IMR-90 (cell line): Measurements from ENCODE around the gene NBEA. TPM values are rescaled to one million over a fixed set of nuclear protein-coding genes. Genes with fewer than 3 reads are reported as not detected.

Experiments used
- ATAC-seq: fragments of 200-7000 bp; cut with Tn5 transposase; 2 replicates; pipeline ENCODE4 v1.9.1; 2020; ENCODE audit warnings: low read depth, mild to moderate bottlenecking, moderate library complexity
- BruUV-seq: library from RNA; stranded (reverse); fragments of 400-500 nt; replicated peaks from 2 replicates; lab custom pipeline; 2021; lab: Mats Ljungman, UMichigan
- CTCF ChIA-PET: fragments of 300-600 bp; formaldehyde crosslinking; extraction: SDS; loops from one replicate; lab custom pipeline; 2021; ENCODE audit warnings: antibody characterized with exemption; lab: Yijun Ruan, JAX
- POLR2A ChIA-PET: fragments of 300-600 bp; sonication (Branson Sonifier 250); formaldehyde crosslinking; loops from one replicate; lab custom pipeline; 2022; ENCODE audit warnings: antibody characterized with exemption; ENCODE audit not compliant: unreplicated experiment; lab: Charles Lee
- DNase-seq: peaks from one replicate; pipeline ENCODE4 v3.0.0; 2013
- H2AFZ ChIP-seq: replicated peaks from 2 replicates; pipeline ENCODE3; 2013; ENCODE audit warnings: low read length, mild to moderate bottlenecking; ENCODE audit not compliant: poor library complexity
- H2AK5ac ChIP-seq: 2 replicates; pipeline ENCODE4 v1.6.1; 2013; ENCODE audit warnings: low read depth, low read length, inconsistent platforms
- H2AK9ac ChIP-seq: replicated peaks from 2 replicates; pipeline ENCODE3; 2013; ENCODE audit warnings: mild to moderate bottlenecking, low read depth, low read length, moderate library complexity; ENCODE audit not compliant: poor library complexity
- H2BK120ac ChIP-seq: 2 replicates; pipeline ENCODE4 v1.6.1; 2013; ENCODE audit warnings: low read depth, low read length, inconsistent platforms
- H2BK15ac ChIP-seq: 3 replicates; pipeline ENCODE4 v1.6.1; 2013; ENCODE audit warnings: low read depth, low read length, inconsistent platforms
- H2BK20ac ChIP-seq: 2 replicates; pipeline ENCODE4 v1.6.1; 2013; ENCODE audit warnings: low read depth, mild to moderate bottlenecking, inconsistent platforms, low read length, moderate library complexity
- H2BK5ac ChIP-seq: 2 replicates; pipeline ENCODE4 v1.6.1; 2013; ENCODE audit warnings: mild to moderate bottlenecking, low read depth, low read length, inconsistent platforms; ENCODE audit not compliant: poor library complexity, severe bottlenecking
- H3K14ac ChIP-seq: replicated peaks from 2 replicates; pipeline ENCODE4 v1.6.1; 2013; ENCODE audit warnings: low read depth, low read length, inconsistent platforms
- H3K18ac ChIP-seq: 2 replicates; pipeline ENCODE4 v1.6.1; 2013; ENCODE audit warnings: low read depth, low read length, control low read depth
- H3K23ac ChIP-seq: 2 replicates; pipeline ENCODE4 v1.6.1; 2013; ENCODE audit warnings: low read depth, low read length, inconsistent platforms
- H3K27ac ChIP-seq: 2 replicates; pipeline ENCODE4 v1.5.1; 2013; ENCODE audit warnings: mild to moderate bottlenecking, control low read depth, low read length; ENCODE audit not compliant: insufficient read depth
- H3K27me3 ChIP-seq: 2 replicates; pipeline ENCODE4 v1.6.1; 2013; ENCODE audit warnings: low read length; ENCODE audit not compliant: control insufficient read depth, insufficient read depth
- H3K36me3 ChIP-seq: 2 replicates; pipeline ENCODE4 v1.6.1; 2013; ENCODE audit warnings: low read length, mixed read lengths; ENCODE audit not compliant: control insufficient read depth, insufficient read depth
- H3K4ac ChIP-seq: 2 replicates; pipeline ENCODE4 v1.6.1; 2013; ENCODE audit warnings: low read depth, low read length, inconsistent platforms
- H3K4me1 ChIP-seq: 2 replicates; pipeline ENCODE4 v1.6.1; 2013; ENCODE audit warnings: low read length, mixed read lengths; ENCODE audit not compliant: control insufficient read depth, insufficient read depth
- H3K4me2 ChIP-seq: 2 replicates; pipeline ENCODE4 v1.6.1; 2013; ENCODE audit warnings: low read depth, mild to moderate bottlenecking, control low read depth, low read length, moderate library complexity
- H3K4me3 ChIP-seq: 2 replicates; pipeline ENCODE4 v1.5.1; 2013; ENCODE audit warnings: low read depth, mild to moderate bottlenecking, control low read depth, low read length, moderate library complexity; ENCODE audit not compliant: insufficient read depth
- H3K56ac ChIP-seq: 2 replicates; pipeline ENCODE4 v1.6.1; 2013; ENCODE audit warnings: low read length, inconsistent platforms; ENCODE audit not compliant: insufficient read depth; ENCODE audit errors: extremely low read depth
- H3K79me1 ChIP-seq, 2 experiments: 2 replicates each; pipeline ENCODE4 v1.6.1; 2013; ENCODE audit warnings: low read length in 2 of 2, inconsistent platforms in 1 of 2, low read depth in 1 of 2
- H3K9ac ChIP-seq: 2 replicates; pipeline ENCODE4 v1.6.1; 2013; ENCODE audit warnings: low read depth, low read length, control low read depth
- H3K9me1 ChIP-seq: 2 replicates; pipeline ENCODE4 v1.6.1; 2013; ENCODE audit warnings: low read length, inconsistent platforms; ENCODE audit not compliant: insufficient read depth
- H3K9me3 ChIP-seq: 2 replicates; pipeline ENCODE4 v1.6.1; 2013; ENCODE audit warnings: low read length; ENCODE audit not compliant: control insufficient read depth, insufficient read depth
- H4K20me1 ChIP-seq: 2 replicates; pipeline ENCODE4 v1.6.1; 2013; ENCODE audit warnings: low read length, inconsistent platforms; ENCODE audit not compliant: insufficient read depth
- H4K5ac ChIP-seq: 2 replicates; pipeline ENCODE4 v1.6.1; 2013; ENCODE audit warnings: mild to moderate bottlenecking, low read depth, low read length, control low read depth
- H4K8ac ChIP-seq, 2 experiments: 2 replicates each; pipeline ENCODE4 v1.6.1; 2013; ENCODE audit warnings: low read depth in 2 of 2, low read length in 2 of 2, control low read depth in 1 of 2, inconsistent platforms in 1 of 2
- H4K91ac ChIP-seq: 2 replicates; pipeline ENCODE4 v1.6.1; 2013; ENCODE audit warnings: low read depth, low read length, inconsistent platforms; ENCODE audit not compliant: insufficient read depth
- BHLHE40 ChIP-seq: fragments of 150-350 bp; IDR thresholded peaks from 2 replicates; pipeline ENCODE4 v1.6.1; 2016; ENCODE audit warnings: mild to moderate bottlenecking, low read depth, low read length
- CEBPB ChIP-seq: IDR thresholded peaks from 2 replicates; pipeline ENCODE4 v1.6.1; 2012; ENCODE audit warnings: low read depth, low read length, improper control_type of control experiment
- WGBS, 2 experiments: methylation state at CpG; one replicate each; pipeline versions ENCODE4 v1.1.5 to v1.1.7; 2013; ENCODE audit warnings: missing lambda C conversion rate in 2 of 2; ENCODE audit not compliant: insufficient read length in 1 of 2; ENCODE audit errors: extremely low coverage in 2 of 2; 5-methylcytosine and 5-hydroxymethylcytosine counted together
- dilution Hi-C: fragments of 300-500 bp; cut with HindIII; formaldehyde crosslinking; loops from one replicate; pipeline ENCODE4 v1.14.3; 2018; ENCODE audit warnings: low sequenced_read_pairs; ENCODE audit not compliant: unreplicated experiment
- in situ Hi-C: fragments of 300-500 bp; cut with MboI; formaldehyde crosslinking; loops from 3 replicates; pipeline ENCODE4 v1.14.3; 2019; ENCODE audit warnings: low sequenced_read_pairs, inconsistent platforms, mixed read lengths
- intact Hi-C: fragments of 100-400 bp; cut with micrococcal nuclease; formaldehyde crosslinking; loops from 2 replicates; pipeline ENCODE4 v1.10.0; 2022
- polyA plus RNA-seq, 3 experiments: library from polyadenylated mRNA; depleted of rRNA; stranded (reverse); fragments of >200 nt; gene quantifications; 2 replicates each; pipeline ENCODE4 v1.2.3, GENCODE V29; 2012; ENCODE audit warnings: low replicate concordance in 1 of 3
- total RNA-seq: library from RNA; depleted of rRNA; stranded (reverse); fragments of >200 nt; gene quantifications from 2 replicates; pipeline ENCODE4 v1.2.3, GENCODE V29; 2012
- TF ChIP-seq, protein P1 (sequence below): fragments of 150-350 bp; IDR thresholded peaks from 2 replicates; pipeline ENCODE4 v1.6.1; 2017; ENCODE audit warnings: mild to moderate bottlenecking, antibody characterized with exemption, low read length, low read depth

NBEA gene
- total and polyA plus RNA-seq, 2 of the 4 experiments (the other 2 are of a cell fraction), result 0.82 to 2.2 TPM

DNA sequence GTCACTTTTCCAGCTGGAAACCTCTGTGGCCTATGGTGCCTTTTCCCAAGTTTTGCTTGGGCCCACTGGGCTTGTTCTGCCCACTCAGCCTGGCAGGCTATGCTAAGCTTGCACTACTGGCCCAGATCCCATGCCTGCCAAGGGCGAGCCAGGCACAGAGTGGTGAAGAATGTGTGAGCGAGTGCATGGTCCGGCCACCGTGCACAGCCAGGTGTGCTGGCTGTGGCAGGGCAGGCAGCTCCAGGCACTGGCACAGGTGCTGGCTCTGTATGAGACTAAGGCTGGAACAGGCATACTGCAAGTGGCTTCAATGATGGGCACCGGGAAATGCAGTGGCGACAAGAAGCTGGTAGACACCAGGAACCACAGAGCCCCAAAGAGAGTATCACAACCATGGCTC is 584.5 kb downstream of the NBEA start:
- H3K4me3 ChIP-seq, result no peak overlapping the region
- H3K4me2 ChIP-seq, result no peak overlapping the region
- no peak overlapping the region for H4K8ac ChIP-seq
- H2BK20ac ChIP-seq, result no peak overlapping the region
- H3K9me3 ChIP-seq, result no peaks in the 10 kb centered on the region
- BruUV-seq, result no TSS peak
- H2BK15ac ChIP-seq, result no peak overlapping the region
- no peaks in the 10 kb centered on the region for H3K36me3 ChIP-seq
- no peak overlapping the region for H4K5ac ChIP-seq
- H2AK9ac ChIP-seq, result no peak overlapping the region
- in situ Hi-C loops, result no loop called here
- H2BK120ac ChIP-seq, result no peak overlapping the region
- no peak overlapping the region for H3K27ac ChIP-seq
- no peak for DNase-seq
- no peak for ATAC-seq
- H3K56ac ChIP-seq, result no peak overlapping the region
- POLR2A ChIA-PET, result no interaction called here
- no peaks in the 10 kb centered on the region for H4K20me1 ChIP-seq
- no peak for TF ChIP-seq CEBPB
- TF ChIP-seq BHLHE40, result no peak
- TF ChIP-seq, protein P1, sequence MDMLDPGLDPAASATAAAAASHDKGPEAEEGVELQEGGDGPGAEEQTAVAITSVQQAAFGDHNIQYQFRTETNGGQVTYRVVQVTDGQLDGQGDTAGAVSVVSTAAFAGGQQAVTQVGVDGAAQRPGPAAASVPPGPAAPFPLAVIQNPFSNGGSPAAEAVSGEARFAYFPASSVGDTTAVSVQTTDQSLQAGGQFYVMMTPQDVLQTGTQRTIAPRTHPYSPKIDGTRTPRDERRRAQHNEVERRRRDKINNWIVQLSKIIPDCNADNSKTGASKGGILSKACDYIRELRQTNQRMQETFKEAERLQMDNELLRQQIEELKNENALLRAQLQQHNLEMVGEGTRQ, result no peak
- intact Hi-C loops, result no loop called here
- no peaks in the 10 kb centered on the region for H3K79me1 ChIP-seq
- no CpG with 5 or more reads among the region's 6 CpGs for WGBS, 2 experiments
- H3K18ac ChIP-seq, result no peak overlapping the region
- H2AFZ ChIP-seq, result no peak overlapping the region
- no peak overlapping the region for H3K4ac ChIP-seq
- no peaks in the 10 kb centered on the region for H3K4me1 ChIP-seq
- no peak overlapping the region for H2BK5ac ChIP-seq
- H3K9me1 ChIP-seq, result no peaks in the 10 kb centered on the region
- CTCF ChIA-PET, result no interaction called here
- no peak overlapping the region for H4K91ac ChIP-seq
- dilution Hi-C loops, result no loop called here
- H3K14ac ChIP-seq, result no peak overlapping the region
- H2AK5ac ChIP-seq, result no peak overlapping the region
- H3K9ac ChIP-seq, result no peak overlapping the region
- no peaks in the 10 kb centered on the region for H3K27me3 ChIP-seq
- H3K23ac ChIP-seq, result no peak overlapping the region
